DMS53 treated with DMSO at 0.1 percent for 48 hours (cell line): Measurements from ENCODE around the gene SWT1.
"Not testable (repeated sequence)": the region's sequence is repeated elsewhere in the genome, so short reads cannot be mapped to it uniquely, and the experiment has no call there.

Experiments
- DNase-seq: peaks from one replicate; lab custom pipeline; 2025; ENCODE audit not compliant: unreplicated experiment; lab: John Stamatoyannopoulos, UW

The SWT1 gene

DNA sequence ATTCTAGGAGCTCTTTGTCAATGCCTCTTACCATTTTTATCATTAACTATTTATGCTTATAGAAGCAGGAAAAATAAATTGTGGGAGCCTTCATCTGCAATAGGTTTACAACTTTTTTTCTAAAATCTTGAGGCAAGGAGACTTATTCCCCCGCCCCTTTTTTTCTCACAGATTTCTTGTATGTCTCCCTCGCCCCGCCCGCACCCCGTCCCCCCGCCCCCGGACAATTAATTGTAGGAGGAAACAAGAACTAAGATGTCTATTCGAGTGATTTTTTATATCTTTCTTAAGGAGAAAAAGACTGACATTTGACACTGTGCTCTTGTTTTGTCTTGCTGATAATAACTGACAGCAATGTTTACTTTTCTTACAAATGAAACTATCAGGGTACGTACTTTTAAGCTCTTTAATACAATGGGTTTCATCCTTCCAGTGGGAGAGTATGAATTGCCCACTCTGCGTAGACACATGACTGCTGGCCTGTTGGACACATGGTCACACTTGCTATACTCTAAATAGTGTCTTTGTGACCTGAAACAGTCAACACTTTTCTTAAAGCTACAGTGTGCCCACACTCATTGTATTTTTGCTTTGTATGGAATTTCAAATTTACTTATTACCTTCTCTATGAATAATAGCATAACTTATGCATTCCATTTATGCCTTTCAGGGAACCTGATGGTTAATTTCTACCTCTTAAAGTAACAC, 161.6 kb downstream of the SWT1 start:
- no peak for DNase-seq

DNA sequence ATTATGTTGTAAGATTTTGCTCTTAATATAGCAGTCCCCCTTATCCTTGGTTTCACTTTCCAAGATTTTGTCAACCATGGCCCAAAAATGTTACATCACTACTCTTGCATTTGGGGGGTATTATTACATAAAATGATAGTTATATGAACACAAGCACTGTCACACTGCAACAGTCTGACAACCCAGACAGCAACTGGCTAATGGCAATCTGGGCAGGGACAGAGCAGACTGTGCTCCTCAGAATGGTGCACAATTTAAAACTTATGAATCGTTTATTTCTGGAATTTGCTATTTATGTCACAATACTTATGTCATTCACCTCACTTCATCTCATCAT, 162.1 kb downstream of the SWT1 start:
- no peak for DNase-seq

DNA sequence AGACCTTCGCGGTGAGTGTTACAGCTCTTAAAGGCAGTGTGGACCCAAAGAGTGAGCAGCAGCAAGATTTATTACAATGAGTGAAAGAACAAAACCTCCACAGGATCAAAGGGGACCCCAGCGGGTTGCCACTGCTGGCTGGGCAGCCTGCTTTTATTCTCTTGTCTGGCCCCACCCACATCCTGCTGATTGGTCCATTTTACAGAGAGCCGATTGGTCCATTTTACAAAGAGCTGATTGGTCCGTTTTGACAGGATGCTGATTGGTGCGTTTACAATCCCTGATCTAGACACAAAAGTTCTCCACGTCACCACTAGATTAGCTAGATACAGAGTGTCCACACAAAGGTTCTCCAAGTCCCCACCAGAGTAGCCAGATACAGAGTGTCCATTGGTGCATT, 164.1 kb downstream of the SWT1 start:
- not testable (repeated sequence) for DNase-seq

DNA sequence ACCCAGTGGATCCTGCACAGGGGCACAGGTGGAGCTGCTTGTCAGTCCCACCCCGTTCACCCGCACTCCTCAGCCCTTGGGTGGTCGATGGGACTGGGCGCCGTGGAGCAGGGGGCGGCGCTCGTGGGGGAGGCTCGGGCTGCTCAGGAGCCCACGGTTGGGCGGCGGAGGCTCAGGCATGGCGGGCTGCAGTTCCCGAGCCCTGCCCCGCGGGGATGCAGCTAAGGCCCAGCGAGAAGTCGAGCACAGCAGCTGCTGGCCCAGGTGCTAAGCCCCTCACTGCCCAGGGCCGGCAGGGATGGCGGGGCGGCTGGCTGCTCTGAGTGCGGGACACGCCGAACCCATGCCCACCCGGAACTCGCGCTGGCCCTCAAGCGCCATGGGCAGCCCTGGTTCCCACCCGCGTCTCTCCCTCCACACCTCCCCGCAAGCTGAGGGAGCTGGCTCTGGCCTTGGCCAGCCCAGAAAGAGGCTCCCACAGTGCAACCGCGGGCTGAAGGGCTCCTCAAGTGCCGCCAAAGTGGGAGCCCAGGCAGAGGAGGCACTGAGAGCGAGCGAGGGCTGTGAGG, 164.8 kb downstream of the SWT1 start:
- DNase-seq = not testable (repeated sequence)

DNA sequence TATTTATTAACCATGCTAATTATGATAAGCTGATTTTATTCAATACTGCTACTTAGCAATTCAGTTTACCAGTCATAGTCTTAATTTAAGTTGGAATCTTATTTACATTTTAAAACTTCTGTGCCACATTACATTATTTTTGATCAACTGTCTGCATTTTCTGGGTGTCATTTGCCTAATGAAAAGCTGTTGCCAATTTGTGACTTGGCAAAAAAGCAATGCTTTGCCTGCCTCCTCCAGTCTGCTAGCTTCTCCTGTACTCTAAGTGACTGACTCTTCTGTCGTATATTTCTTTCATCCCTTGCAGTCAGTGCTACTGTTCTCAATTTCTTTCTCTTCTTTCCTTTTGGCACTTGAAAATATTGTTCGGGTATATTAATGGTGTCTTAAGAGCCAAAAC, 165.7 kb downstream of the SWT1 start:
- DNase-seq = no peak

DNA sequence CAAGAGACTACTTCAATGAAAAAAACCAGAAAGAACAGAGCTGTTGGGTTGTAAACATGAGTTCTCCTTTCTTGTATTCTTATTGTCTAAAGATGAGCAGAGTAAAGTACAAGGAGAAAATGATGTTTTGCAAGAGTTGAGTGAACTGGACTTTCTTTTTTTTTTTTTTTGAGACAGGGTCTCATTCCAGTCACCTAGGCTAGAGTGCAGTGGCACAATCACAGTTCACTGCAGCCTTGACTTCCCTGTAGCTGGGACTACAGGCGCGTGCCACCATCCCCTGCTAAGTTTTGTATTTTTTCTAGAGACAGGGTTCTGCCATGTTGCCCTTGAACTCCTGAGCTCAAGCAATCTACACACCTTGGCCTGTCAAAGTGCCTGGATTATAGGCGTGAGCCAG, 167.2 kb downstream of the SWT1 start:
- no peak for DNase-seq

DNA sequence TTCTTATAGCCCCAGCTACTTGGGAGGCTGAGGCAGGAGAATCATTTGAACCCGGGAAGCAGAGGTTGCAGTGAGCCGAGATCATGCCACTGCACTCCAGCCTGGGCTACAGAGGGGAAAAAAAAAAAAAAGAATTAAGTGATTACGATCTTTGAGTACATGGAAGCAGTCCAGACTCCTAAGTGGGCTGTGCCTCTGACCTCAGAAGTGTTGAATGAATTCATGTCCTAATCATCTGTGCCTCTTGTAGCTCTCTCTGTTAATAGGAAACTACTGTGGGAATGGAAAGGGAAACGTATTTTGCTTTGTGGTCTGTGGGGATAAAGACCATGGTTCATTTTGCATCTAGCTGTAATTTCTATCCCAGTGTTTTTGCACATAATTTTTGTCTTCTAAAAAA, 168.4 kb downstream of the SWT1 start:
- no peak for DNase-seq

DNA sequence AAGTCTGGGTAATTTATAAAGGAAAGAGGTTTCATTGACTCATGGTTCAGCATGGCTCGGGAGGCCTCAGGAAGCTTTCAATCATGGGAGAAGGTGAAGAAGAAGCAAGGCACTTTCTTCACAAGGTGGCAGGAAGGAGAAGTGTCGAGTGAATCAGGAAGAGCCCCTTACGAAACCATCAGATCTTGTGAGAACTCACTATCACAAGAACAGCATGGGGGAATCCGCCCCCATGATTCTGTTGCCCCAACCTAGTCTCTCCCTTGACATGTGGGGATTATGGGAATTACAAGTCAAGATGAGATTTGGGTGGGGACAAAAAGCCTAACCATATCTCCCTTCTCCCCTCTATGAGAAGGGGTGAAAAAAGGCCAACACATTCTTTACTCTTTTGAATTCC, 171.3 kb downstream of the SWT1 start:
- DNase-seq = no peak

DNA sequence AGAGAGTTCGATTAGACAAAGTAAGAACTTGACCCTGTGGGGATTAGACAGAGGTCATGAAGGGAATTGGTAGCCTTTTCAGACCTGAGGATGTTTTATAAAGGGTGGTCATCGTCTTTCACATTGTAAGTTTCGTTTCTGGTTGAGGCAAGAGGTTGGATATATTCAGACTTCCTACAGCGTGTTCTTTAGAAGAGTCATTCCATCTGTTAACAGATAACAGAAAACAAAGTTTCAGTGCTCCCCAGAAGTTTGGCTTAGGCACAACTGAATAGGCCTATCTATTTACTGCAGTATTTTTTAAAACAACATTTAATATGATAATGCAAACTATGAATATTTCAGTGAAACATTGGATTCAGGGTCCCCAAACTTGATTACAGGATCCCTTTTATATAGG, 177.2 kb downstream of the SWT1 start:
- no peak for DNase-seq

DNA sequence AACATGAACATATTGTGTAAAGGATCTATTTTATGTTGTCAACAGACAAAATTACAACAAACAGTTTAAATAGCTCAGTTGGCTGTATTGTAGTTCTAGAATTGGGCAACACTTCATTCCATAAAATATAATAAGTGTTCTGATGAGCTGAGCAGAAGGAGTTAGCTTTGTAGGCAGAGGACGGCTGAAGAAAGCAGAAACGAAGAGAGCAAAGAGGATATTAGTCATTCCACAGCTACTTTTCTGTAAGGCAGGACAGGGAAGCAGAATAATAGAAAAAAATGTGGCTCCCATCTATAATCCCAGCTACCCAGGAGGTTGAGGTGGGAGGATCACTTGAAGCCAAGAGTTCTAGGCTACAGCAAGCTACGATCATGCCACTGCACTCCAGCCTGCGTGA, 180.3 kb downstream of the SWT1 start:
- DNase-seq = no peak

DNA sequence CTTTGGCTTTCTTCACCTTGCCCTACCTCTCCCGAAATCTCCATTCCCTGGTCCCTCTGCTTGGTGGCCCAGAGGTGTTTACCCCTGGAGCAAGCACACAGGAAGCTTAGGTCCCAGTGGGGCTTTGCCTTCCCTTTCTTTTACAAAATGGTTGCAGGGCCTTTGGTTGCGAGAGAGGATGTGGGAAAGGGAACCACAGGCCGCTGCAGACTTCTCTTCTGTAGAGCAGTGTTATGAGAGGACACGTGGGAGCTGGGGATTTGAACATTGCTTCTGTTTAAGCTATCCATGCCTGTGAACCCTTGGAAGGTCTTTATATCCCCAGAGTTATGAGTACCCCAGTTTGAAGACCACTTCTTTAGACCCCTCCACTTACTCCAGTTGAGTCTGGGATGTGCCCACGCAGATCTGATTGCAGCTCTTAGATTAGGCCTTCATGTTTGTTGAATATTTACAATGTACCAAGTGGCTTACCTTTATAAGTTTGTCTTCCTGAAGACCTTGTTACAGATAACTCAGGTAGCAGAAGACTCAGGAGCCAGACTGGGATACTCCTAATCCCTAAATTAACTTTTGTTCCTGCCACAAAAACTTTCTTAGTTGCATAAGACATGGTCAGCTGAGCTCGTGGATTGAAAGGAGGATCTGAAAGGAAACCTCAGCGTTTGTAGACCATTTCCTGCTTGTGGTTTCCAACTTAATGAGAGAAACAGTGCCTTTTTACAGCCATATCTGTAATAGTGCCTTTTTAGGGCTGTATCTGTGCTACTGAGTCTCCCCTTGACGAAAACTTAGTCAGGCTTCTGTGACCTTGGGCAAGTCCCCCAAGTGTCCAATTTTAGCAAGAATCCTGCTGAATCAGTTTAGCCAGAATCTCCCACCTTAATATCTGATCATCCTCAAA, 182.0 kb downstream of the SWT1 start:
- DNase-seq = no peak

DNA sequence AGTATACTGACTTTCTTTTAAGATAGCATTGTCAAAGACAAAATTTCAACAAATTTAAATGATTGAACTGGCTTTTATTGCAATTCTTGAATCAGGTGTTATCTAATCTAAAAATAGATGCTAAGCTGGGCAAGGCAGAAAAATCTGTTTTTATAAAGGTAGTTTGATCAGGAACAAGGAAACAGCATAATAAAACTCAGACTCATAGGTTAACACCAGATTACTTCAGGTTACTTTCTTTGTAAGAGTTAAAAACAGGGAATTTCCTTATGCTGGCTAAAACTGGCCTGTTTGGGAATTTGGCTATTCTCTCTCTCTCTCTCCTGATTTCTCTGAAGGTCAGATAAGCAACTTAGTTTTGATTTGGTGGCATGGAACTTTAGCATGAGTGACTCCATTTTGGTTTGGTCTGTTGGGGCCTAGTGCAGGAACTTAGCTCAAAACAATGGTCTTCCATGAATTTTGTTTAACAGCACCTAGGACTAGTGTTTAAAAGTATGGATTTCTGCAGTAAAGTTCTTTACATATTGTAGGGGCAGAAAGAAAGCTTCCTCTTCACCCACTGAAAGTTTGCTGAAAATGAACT, 184.3 kb downstream of the SWT1 start:
- no peak for DNase-seq
